GM18858 (cell line): ENCODE measurements around the gene GPATCH8.

ENCODE experiments used
- ATAC-seq: cut with Tn5 transposase; IDR thresholded peaks from one replicate; pipeline ENCODE4 v1.9.1; 2021; ENCODE audit not compliant: unreplicated experiment

GPATCH8 gene

GRCh38 chr17:44464037-44464436, 39.2 kb downstream of the GPATCH8 start:
- no peak for ATAC-seq

DNA sequence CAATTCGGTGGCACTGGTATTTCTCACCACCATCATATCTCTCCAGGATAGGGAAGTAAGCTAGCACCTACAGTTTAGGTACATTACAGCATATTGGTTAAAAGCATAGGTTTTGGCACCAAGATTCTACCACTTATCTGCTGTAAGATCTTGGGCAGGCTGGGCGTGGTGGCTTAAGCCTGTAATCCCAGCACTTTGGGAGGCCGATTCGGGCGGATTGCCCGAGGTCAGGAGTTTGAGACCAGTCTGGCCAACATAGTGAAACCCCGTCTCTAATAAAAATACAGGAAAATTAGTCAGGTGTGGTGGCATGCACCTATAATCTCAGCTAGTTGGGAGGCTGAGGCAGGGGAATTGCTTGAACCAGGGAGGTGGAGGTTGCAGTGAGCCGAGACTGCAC, 51.4 kb downstream of the GPATCH8 start:
- ATAC-seq: no peak

GRCh38 chr17:44451016-44451627, 52.1 kb downstream of the GPATCH8 start:
- ATAC-seq: no peak

DNA sequence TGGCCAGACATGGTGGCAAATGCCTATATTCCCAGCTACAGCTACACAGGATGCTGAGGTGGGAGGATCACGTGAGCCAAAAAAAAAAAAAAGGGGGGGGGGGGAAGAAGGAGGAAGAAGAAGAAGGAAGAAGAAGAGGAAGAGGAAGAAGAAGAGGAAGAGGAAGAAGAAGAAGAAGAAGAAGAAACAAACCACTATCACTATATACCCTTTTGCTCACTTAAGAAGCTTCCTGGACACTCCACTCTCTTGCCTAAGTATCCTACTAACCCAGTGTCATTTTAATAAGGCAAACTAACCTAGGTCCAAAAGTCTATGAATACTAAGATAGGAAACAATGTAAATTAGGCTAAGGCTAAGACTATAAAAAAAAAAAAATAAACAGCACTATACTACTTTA, 54.8 kb downstream of the GPATCH8 start:
- ATAC-seq: no peak

- no peak for ATAC-seq
Observed at GRCh38 chr17:44444735-44445105, 58.5 kb downstream of the GPATCH8 start.

DNA sequence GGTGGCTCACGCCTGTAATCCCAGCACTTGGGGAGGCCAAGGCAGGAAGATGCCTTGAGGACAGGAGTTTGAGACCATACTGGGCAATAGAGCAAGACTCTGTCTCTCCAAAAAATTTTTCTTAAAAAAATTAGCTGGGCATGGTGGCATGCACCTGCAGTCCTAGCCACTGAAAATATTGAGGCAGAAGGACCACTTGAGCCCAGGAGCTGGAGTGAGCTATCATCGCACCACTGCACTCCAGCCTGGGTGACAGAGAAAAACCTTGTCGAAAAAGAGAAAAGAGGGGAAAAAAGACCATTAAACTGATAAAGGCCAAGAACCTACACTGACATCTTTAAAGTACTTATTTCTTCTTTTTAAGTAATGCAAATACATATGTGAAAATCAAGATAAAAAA, 60.4 kb downstream of the GPATCH8 start:
- ATAC-seq: no peak

- no peak for ATAC-seq
Observed at GRCh38 chr17:44439168-44439567, 64.0 kb downstream of the GPATCH8 start.

- no peak for ATAC-seq
Observed at GRCh38 chr17:44438636-44439035, 64.6 kb downstream of the GPATCH8 start.

GRCh38 chr17:44436336-44436735, 66.9 kb downstream of the GPATCH8 start:
- no peak for ATAC-seq

GRCh38 chr17:44432254-44433157, 70.7 kb downstream of the GPATCH8 start:
- ATAC-seq: no peak

GRCh38 chr17:44424828-44425461, 78.3 kb downstream of the GPATCH8 start:
- ATAC-seq: no peak

DNA sequence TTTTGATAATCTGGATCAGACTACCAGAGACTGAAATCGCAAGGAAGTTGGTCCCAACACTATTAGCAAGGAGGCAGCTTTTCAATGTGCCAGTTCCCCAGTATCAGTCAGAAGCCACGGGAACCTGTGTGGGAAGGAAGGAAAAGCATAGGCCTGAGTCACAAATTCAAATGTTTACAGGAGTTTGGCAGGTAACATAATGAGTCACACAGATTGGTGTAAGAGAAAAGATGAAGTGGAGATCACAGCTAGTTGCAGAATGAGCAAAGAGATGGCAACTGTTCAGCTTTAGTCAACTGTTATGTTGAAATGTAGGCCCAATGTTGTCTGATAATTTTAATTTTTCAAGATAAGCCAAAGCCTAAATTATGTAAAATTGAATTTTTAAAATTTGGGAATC, 85.7 kb downstream of the GPATCH8 start:
- no peak for ATAC-seq

GRCh38 chr17:44416558-44417289, 86.5 kb downstream of the GPATCH8 start:
- no peak for ATAC-seq

DNA sequence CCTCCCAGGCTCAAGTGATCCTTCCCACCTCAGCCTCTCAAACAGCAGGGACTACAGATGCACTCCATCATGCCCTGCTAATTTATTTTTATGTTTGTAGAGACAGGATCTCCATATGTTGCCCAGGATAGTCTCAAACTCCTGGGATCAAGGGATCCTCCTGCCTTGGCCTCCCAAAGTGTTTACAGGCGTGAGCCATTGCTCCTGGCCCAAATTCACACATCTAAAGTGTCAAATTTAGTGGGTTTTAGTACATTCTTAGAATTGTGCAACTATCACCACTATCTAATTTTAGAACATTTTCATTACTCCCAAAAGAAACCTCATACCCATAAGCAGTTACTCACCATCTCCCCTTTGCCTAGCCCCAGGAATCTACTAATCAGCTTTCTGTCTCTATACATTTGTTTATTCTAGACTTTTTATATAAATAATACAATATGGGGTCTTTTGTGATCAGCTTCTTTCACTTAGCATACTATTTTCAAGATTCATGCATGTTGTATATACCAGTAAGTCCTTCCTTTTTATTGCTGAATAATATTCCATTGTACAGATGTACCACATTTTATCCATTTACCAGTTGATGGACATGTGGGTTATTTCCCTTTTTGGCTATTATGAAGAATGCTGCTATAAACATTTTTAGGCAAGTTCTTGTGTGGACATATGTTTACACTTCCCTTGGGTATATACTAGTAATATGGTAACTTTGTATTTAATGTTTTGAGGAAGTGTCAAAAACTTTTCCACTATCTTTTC, 88.6 kb downstream of the GPATCH8 start:
- ATAC-seq: no peak

DNA sequence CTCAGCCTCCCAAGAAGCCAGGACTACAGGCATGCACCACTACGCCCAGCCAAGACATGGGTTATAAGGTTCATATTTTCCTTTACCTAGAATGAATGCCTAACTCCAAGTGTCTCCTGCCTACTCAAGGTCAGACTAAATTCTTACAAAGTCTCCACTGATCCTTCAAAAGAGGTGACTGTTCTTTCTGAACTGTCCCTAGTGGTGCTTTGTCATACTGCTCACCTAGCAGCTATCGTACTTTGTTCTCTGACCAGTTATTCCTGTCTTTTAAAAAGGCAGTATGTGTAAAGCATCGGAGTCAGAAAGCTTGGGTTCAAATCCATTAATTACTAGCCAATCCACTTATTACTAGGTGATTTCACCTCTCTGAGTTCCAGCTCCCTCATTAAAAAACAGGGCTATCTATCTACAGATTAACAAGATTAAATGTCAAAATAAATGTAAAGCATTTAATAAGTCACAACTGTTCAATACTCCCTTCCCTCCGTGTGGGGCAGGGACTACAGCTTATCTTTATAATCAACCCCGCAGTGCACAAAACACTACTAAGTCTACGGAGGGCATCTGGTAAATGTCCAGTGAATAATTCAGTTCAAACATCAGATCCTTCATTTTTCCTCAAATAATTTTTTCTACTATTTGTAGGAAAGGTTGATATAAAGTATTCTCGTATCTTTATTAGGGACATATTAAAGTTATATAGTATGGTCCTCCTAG, 93.7 kb downstream of the GPATCH8 start:
- no peak for ATAC-seq

DNA sequence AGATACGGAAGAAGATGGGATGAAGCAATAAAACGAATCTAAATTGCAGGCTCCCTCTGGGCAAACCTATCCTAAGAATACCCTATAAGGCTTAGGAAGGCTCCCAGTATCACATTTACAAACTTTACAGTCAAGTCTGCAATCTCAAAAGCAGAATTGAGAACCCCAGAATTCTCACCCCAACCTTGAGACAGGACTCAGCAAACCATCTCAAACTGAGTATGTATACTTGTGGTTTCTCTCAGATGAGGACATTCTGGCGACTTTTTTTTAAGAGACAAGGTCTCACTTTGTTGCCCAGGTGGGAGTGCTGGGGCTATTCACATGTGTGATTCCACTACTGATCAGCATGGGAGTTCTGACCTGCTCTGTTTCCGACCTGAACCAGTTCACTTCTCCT, 94.4 kb downstream of the GPATCH8 start:
- ATAC-seq: no peak

GRCh38 chr17:44402564-44403172, 100.5 kb downstream of the GPATCH8 start:
- ATAC-seq: no peak

DNA sequence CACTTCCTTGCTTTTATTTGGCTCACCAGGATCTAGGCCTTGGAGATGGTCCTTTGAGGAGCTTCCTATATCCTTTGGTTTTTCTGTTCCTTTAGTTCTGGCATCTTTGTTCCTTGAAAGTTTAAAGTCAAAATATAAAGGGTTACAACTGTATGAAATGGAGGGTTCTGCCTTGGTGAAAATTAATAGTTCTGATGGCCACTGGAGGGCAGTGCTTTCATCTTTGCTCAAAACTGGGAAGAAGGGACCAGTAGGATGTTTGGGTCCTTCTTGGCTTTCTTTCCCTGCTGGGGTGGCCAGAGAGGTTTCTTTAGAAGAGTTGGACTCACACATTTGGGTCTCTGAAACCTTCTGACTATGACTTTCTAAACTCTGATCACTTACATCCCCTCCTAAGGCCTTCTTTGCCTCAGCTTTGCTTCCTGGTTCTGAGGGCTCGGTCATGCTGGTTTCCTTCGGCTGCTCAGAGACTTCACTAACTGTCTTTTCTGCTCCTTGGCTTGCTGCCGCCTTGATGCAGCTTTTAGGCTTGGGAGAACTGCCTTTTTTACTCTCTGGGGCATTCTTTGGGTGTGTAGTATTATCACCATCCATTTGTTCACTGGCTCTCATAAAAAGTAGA, 102.9 kb downstream of the GPATCH8 start:
- ATAC-seq: no peak
